SKM-1 treated with dmso at 0.1 percent for 144 hours (cell line): ENCODE data around the gene CREB3L2.
"Not testable (repeated sequence)": the region's sequence is repeated elsewhere in the genome, so short reads cannot be mapped to it uniquely, and the experiment has no call there.

Source experiments
- DNase-seq: peaks from one replicate; lab custom pipeline; 2025; ENCODE audit not compliant: unreplicated experiment; lab: John Stamatoyannopoulos, UW

CREB3L2 gene

DNA sequence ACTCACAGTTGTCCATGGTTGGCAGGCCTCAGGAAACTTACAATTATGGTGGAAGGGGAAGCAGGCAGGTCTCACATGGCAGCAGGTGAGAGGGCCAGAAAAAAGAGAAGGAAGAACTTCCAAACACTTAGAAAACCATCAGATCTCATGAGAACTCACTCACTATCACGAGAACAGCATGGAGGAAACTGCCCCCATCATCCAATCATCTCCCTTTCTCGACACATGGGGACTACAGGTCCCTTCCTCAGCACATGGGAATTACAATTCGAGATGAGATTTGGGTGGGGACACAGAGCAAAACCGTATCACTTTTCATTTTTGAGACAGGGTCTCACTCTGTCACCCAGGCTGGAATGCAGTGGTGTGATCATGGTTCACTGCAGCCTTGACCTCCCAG, 12.3 kb upstream of the CREB3L2 start:
- DNase-seq, result not testable (repeated sequence)

DNA sequence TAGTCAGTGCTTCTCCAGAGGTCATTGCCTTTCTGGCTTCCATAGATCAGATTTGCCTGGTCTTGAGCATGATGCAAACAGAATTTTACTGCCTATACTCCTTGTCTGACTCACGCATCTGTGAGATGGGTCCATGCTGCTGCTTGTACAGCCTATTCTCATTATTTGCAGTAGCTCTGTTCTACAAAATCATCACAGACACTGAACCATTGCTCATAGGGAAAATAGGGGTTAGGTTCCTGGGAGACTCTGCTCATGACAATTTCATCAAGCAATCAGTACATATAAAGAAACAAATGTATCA, 7.4 kb upstream of the CREB3L2 start:
- DNase-seq, result no peak

DNA sequence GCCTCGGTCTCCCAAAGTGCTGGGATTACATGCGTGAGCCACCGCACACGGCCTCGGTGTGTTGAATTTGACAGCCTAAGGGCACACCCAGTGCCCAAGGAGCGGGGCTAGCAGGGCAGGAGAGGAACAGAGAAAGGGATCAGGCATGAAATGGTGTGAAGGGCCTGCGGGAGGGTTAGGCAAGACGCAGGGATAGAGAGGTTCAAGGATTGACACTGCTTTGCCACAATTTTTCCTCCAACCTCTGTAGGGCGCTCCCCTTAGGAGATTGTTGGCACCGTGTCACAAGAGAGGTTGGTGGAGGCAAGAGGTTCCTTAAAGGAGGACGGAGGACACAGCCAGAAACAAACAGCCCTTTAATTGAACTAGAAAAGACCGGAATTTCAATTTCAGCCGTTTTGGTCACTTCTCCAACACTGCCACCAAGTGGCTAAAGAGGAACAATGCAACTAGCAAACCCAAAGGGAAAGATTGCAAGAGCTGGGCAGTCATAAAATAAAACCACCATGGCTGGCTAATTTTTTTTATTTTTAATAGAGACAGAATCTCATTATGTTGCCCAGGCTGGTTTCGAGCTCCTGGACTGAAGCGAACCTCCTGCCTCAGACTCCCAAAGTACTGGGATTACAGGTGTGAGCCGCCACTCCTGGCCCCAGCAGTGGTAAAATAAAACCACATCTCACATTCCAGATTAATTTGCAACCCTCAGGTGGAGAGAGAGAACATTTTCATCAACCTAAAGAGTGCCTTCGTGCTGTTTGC, 6.9 kb upstream of the CREB3L2 start:
- peak; percentile 73 for DNase-seq

DNA sequence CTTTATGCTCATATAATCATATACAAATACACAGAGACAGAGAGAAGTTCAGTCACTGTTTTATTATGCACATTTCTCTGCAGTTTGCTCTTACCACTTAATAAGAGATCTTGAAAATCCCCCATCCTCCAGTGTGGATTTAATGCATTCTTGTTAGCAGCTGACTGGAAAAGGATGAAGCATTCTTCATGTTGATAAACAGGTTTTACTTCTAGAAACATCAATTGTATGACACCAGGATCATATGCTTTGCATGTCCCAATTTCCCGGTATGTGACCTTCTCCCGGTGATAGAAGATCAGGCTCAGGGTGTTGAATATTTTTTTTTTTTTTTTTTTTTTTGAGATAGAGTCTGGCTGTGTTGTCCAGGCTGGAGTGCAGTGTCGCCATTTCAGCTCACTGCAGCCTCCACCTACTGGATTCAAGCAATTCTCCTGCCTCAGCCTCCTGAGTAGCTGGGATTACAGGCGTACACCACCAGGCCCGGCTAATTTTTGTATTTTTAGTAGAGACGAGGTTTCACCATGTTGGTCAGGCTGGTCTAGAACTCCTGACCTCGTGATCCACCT, 6.2 kb upstream of the CREB3L2 start:
- no peak for DNase-seq

DNA sequence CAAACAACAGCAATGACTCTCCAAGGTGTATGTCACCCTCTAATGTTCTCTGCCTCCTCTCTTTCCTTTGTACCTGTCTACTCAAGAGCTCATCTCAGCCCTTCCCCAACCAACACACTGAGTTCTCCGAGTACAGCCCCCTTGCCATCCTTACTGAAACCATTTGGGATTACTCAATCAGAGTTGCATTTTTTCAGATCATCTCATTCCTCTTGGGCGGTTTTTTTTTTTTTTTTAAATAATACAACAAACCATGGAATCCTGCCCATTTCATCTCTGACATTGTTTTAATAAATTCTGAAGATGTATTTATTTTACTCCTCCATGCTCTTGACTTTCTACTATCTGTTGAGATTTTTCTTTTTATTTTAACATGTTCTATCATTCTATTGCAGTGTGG, 4.2 kb upstream of the CREB3L2 start:
- no peak for DNase-seq

DNA sequence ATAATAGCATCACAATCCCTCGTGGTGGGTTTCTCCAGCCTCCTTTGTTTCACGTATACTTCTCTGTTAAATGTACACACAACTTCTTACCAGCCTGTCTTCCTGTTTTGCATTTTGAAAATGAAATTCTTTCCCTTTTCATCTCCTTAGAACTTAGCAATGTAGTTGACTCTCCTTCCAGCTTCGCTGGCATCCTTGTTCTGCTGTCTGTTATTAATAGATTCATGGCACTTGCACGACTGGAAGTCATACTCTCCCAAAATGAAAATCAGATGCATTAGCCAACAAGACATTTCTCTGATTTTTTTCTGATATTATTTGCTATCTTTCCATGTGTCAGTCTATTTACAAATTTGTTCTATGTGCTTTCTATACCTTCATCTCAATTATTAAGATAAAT, 3.0 kb upstream of the CREB3L2 start:
- no peak for DNase-seq

DNA sequence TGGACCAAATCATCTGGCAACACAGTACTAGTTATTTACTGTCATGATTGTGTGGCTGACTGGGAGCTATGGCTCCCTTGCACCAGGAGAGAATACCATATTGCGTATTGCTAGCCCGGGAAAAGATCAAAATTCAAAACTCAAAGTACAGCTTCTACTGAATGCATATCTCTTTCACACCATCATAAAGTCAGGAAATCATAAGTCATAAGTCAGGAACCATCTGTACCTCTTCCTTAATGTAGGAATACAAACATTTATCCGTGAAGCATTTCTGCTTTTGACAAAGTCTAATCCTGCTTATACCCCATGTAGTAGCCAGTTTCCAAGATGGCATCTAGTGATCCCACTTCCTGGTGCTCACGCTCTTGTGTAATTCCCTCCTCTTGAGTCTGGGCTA, 2.2 kb upstream of the CREB3L2 start:
- DNase-seq, result no peak

DNA sequence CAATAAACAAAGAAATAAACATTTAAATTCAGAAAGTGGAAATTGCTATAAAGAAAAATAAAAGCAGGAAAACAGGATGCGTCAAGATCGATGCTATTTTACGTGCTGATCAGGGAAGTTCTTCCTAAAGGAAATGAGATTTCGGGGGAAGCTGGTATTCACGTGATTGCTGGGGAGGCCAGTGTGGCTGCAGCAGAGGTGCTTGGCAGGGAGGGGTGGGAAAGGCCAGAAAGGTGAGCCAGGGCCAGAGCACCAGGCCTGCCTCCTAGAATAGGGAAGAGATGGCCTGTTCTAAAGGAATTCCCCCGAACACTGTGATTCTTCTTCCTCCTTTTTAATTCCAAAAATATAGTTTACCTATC, 923 bp upstream of the CREB3L2 start:
- no peak for DNase-seq

DNA sequence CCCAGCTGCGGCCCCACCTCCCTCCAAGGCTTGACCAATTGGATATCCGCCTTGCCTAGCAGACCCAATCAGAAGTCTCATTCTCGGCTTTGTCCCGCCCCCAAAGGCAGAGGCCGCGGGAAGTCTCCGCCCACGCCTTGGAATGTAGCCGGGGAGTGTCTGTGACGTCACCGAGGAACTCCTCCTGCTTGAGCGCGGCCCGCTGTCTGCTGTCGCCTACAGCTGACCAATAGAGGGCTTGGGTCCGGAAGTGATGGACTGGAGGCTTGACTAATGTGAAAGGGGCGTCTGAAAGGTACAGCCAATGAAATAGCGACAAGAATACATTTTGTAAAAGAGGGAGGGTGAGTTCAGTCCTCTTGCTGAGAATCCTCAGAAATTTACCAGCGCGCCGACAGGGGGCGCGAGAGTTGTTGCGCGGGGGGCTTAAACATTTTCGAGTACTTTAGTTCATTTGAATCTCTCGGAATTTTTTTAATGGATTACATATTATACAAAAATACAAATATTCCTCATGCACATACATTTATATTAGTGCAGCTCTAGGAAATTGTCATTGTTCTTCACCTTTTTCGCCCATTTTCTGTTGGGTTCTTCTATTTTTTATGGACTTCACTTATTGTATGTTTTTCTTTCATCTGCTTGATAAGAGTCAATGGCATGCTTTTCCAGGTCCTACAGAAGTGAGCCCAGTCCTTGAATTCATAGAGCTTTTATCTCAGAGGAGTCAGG, 376 bp upstream of the CREB3L2 start:
- DNase-seq, result peak; percentile 100

DNA sequence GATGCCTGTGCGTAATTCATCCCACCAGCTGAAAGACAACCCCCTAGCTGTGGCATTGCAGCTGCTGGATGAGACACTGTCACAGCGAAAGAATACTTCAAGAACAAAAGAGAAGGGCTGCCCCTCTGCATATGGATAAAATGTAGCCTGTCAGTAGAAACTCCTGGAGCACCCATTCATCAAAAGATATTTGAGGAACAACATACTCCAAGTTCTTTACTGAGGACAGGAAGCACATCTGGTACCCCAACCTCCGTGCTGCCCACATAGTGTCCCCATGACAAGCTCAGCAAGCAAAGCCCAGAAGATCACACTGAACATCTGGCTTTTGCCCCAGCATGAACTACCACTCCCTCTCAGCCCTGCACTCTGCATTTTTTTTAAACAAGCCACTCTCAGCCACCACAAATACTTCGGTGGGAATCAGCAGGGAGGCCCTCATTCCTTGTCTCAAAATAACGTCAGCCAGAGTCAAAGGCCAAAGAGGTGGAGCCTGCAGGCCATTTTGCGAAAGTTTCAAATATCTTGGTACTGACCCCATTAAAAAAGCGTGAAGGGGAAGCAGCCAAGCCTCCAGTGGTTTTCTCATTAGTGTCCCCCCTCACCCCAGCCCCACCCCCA, 1.7 kb downstream of the CREB3L2 start:
- no peak for DNase-seq

DNA sequence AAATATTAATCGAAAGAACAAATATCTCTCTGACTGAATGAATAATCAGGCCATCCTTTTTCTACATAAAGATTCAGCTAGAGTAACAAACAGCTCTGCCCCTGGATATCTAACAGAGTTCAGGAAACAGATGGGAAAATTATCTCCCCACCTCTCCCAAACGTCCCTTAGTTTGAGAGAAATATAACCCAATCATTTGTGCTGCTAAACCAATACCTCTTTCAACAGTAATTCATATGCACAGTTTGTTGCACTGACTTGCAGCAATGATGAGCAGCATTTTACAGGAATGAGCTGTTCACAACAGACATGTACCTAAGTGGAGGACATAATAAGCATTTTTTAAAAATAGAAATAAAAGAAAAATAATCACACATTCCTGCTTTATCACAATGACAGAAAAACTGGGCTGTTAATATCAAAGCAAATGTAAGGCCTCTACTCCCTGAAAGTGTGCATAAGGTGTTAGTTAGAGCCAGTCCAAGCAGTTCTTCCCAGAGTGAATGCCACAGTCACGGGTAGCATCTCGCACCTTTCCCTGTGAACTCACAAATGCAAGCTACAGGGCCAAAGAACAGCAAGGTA, 2.3 kb downstream of the CREB3L2 start:
- no peak for DNase-seq

DNA sequence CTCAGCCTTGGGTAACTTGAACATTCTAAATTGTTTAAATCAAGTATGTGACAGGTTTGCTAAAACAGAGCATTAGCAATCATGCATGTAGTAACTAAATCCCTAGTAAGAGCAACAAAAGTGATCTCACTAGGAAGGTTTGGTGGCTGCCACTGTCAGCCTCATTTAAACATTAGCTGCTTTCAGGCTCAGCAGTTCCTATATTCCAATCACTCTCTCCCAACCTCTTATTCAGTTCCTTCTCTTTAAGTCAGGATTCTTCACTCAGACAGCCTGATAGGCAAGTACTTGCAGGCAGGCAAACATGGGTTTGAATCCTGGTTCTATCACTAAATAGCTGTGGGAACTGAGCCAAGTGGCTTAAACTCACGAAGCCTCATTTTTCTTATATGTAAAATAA, 3.6 kb downstream of the CREB3L2 start:
- no peak for DNase-seq

DNA sequence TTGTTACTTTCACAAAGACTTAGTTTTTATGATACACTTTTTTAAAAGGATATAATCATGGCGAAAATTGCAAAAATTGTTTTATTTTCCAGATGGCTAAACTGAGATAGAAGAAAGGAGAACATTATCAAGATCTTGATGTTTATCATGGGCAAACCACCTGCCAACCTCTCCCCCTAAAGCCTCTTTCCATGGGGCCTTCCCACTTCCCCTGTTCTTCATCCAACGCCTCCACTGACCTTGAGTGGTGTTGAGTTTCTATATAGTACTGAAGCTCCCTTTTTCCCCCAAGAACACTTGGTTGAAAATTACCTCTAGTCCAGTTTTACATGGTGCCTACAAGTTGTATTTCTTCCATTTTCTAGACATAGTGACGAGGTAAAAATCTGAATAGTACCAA, 5.0 kb downstream of the CREB3L2 start:
- no peak for DNase-seq

DNA sequence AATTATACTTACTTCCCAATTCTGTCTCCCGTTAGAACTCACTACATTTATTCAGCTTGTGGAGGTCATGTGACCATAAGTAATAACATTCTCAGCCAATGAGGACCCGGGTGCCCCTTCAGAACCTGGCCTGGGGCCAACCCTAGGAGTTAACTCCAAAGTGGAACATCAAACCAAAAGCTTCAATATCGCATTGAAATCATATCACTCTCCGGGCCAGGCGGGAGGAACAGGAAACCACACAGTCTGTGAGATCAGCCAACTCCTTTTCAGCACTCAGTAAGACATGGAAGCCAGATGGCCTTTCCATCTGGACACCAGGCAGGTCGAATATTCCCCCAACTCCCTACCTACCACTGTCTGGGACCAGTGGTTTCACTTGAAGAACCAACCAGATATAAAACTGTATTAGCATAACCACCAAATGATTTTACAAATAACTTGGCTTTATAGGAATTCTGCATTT, 5.5 kb downstream of the CREB3L2 start:
- DNase-seq, result peak; percentile 36

DNA sequence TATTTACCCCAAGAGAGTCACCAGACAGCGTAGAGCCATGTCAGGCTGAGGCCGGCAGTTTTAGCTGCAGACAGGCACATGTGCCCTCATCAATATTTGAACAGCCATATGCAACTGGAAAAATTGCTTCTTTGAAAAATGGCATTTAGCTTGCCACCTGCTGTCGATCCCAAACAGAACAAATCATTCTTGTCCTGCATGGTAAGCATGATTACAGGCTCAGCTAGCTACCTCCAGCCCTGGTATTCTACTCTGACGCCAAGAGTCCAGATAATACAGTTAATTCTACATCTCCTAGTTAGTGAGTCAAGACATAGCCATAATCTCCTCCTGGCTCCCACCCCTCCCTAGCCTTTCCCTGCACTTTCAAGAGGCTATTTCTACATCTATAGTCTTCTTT, 7.7 kb downstream of the CREB3L2 start:
- DNase-seq, result no peak

DNA sequence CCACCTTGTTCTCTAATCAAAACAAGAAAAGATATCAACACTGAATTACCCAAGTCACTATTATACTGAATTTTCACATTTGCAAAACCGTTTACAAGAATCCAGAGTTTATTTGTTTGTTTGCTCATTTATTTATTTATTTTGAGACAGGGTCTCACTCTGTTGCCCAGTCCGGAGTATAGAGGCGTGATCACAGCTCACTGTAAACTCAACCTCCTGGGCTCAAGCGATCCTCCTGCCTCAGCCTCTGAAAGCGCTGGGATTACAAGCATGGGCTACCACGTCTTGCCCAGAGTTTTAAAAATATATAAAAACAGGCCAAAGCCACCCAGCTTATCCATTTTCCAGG, 8.5 kb downstream of the CREB3L2 start:
- DNase-seq, result no peak

DNA sequence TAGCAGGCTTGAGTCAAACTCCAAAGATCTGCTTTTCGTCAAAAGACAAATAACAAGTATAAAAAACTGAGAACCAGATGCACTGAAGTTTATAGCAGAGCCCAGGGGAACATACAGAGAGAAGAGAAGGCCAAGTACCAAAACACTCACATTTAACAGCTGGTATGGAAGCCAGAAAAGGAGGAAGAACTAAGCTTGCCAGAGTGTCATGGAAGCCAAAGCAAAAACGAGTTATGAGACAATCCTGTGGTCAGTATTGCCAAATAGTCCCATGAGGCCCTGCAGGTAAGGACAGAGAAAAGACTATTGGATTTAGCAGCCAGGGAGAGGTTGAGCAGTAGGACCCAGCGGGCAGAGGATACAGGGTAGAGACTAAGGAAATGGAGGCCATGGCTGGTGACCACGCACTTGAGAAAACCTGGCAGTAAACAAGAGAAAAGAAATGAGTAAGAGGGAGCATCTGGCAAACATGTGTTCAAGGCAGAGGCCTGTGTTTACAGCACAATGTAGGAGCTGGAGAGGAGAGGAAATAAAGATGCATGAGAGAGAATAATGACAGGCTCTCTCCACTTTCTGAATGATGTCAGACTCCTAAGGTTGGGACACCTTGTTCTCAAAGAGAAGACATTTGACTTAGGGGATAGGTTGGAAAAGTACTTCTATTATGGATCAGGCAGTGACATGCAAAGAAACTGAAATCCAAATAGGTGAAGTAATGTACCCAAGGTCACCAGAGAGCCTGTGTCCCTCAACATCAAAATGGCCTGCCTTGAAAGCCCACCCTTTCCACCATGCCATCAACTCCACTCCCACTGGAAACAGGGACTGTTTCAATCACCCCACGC, 9.1 kb downstream of the CREB3L2 start:
- peak; percentile 85 for DNase-seq

DNA sequence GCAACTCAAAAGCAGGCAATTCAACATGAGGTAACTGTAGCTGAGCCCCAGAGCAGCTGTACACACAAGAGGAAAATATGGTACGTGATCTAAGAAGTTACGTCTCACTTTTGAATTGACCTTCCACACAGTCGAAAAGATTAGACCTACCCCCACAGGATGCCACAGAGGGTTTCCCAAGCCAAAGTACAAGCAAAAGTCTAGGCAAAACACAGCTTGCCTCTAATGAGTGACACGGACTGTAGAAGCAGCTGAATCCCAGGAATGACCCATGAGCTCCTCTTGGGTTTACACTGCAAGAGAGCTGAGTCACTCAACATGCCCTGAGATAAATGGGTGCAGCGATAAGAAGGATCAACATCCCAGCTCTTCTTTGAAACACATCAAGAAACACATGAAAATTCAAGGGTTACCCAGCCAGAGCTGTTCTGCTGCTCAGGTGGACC, 9.8 kb downstream of the CREB3L2 start:
- DNase-seq, result no peak

DNA sequence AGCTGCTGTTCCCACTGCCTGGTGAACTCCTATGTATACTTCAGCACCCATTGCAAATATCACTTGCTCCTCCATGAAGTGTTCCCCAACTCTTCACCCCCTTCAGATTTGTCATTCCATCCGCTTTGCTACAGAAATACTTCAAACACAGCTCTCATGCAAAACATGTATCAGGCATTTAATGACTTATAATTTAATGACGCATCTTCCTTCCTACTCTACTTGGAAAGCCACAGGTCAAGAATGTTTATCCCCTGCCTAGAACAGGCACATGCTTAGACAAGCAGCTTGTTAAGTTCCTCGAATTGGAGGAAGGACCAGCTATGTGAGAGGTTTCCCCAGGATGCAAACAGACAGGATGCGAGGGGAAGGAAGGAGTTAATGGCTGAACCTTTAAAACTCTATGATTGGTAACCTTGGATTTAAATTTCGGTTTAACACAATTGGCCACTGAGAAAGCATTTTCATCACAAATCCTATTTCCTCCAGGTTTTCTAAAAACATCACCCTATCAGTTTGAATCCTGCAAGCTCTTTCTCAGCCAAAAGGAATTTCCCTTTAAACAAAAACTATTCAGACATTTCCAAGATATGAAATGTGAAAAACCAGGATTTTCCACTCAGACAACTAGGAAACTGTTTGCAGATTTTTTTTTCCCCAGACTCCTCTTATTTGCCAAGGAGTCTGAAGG, 11.5 kb downstream of the CREB3L2 start:
- no peak for DNase-seq

DNA sequence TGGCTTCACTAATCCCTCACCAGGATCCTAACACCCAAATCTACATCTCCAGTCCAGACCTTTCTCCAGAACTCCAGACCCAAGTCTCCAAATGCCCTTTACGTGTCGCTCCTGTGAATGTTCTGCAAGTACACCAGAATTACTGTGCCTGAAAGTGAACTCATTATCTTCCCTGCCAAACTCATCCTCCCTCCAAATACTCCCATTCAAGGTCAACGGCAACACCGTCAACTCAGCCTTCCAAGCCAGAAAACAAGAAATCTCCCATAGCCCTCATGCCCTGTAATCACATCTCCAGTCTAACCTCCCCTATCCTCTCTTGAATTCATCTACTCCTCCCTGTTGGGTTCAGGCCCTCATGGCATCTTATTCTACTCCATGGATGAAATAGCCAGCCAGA, 12.3 kb downstream of the CREB3L2 start:
- DNase-seq, result no peak
